ENCODE data around the gene CCDC138. TPM values are rescaled to one million over a fixed set of nuclear protein-coding genes. Genes with fewer than 3 reads are reported as not detected.

CCDC138 gene
- total RNA-seq, 1 experiment from 2014 or later, result 8.8 TPM

DNA sequence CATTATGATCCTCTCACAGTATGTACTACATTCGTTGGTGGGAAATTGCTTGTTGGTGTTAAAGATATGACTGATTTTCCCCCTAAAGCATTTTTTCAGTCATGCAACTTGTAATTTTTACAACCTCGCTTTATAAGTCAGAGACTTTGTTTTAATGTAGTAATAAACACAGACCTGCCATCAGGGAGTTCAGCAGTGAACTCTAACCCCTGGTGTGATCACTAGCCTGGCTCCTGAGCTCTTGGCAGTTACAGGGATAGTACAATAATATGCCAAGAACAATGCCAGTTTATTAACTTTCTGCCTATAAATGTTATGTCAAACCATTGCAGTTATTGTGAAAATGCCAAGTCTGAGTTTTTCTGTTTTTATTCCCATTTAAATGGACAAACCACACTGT, 108.6 kb downstream of the CCDC138 start:
- DNase-seq (ENCODE audit: low spot score), result no peak

DNA sequence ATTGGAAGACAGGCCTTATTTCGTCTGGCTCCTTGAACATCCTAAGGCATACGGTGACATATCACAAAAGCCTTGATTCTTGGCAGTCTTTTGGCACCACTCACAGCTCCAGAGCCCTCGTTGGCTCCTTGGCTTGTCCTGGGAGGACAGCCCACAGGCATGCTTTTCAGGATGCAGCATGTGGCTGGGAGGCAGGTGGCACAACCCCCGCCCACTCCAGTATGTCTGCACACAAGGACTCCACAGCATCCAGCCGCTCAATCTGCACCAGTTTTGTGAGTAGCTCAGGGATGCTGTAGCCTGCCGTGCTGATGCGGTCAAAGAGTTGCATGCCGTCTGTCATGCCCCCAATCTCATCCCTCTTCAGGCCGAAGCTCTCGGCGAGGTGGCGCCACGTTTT, 110.2 kb downstream of the CCDC138 start:
- DNase-seq (ENCODE audit: low spot score), result no peak

DNA sequence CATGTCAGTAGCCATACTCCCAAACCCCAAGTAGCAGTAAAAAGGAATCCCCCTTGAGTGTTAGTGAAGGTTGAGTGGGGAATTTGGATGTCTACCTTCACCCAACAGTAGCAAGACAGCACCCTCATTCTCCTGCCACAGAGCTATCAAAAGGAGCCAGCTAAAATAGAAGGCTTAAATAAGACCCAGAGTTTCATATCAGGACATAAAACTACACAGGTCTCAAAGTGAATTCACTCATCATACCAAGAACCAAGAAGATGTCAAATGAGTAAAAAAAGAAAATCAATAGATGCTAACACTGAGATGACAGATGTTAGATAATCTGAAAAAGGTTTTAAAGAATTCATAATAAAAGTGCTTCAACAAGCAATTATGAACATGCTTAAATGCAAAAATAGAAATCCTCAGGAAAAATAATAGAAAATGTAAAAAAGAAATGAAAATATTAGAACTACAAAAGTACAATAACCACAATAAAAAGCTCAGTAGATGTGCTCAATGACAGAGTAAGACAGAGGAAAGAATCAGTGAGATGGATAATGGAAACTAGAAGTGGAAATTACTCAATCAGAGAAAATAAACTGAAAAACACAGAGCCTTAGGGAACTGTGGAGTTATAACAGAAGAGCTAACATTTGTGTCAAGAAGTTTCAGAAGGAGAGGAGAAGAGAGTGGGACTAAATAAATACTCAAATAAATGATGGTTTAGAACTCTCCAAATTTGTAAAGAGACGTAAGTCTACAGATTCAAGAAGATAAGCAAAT, 111.9 kb downstream of the CCDC138 start:
- DNase-seq (ENCODE audit: low spot score), result no peak

DNA sequence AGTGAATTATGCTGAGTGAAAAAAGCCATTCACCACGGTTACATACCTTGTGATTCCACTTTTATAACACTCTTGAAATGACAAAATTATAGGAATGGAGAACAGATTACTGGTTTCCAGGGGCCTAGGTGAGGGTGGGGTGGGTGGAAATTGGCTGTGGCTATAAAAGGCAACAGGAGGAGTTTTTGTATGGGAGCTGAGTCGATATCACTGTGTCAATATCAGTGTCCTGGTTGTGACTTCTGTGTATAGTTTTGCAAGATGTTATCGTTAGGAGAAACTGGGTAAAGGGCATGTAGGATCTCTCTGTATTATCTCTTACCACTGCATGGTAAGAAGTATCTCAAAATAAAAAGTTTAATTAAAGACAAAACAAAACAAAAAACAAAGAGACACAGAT, 118.1 kb downstream of the CCDC138 start:
- no peak for DNase-seq (ENCODE audit: low spot score)

DNA sequence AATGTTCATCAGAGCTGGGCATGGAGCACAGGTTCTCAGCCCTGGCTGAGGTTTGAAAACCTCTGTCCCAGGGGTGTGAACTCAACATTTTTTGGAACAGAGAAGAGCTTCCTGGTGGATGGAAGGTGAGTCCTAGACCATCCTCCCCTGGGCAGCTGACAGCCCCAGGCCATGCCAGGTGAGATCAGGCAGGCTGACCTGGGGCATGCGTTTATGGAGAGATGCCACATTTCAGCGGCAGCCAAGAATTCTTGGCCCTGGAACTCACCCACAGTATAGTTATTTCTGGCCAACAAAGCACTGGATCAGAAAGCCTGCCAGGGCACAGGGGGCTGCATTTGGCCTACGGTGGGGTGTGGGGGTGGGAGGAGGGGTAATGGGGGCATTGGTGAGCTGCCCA, 118.6 kb downstream of the CCDC138 start:
- DNase-seq (ENCODE audit: low spot score), result no peak

DNA sequence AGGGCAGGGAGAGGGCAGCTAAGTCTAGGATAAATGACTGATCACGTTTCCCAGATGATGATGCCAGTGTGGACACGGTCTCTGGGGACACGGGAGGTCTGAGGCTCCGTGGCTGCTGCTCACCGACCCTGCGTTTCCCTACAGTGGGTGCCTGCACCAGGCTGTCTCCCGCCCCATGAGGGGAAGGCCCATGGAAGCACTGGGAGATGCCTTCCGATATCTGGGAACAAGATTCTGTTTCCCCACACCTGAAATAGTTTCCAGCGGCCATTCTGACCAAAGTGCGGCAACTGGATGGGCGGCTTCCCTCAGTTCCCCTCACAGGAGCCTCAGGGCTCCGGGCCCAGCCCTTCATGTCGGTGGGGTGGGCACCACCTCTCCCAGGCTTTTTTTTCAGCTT, 119.3 kb downstream of the CCDC138 start:
- DNase-seq (ENCODE audit: low spot score), result no peak

DNA sequence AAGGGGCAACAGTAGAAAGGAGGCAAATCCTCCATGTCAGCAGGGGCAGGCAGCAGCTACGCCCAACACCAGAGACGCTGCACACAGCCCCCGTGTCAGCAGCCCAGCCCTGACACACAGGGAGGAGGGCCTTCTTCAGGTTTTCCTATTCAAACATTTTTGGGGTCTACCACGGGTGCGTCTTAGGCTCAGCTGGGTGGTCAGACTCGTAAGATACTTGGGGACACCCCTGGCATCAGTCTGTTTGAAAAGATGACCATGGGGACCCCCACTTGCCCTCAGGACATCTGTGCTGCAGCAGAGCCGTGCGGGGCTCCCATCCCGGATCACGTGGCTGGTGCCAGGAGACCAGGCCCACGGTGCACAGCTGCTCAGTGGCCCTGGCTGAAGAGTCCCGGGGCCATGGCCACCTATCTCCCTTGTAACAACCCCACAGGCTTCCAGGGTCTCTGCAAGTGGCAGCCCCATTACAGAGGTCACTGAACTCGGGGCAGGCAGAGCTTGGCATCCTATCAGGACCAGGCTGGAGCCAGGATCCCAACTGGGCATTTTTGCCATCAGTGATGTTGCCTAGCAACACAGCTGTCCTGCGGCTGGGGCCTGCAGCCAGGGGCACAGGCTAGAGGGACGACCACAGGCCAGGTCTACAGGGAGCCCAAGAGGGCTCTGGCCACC, 120.0 kb downstream of the CCDC138 start:
- no peak for DNase-seq (ENCODE audit: low spot score)

DNA sequence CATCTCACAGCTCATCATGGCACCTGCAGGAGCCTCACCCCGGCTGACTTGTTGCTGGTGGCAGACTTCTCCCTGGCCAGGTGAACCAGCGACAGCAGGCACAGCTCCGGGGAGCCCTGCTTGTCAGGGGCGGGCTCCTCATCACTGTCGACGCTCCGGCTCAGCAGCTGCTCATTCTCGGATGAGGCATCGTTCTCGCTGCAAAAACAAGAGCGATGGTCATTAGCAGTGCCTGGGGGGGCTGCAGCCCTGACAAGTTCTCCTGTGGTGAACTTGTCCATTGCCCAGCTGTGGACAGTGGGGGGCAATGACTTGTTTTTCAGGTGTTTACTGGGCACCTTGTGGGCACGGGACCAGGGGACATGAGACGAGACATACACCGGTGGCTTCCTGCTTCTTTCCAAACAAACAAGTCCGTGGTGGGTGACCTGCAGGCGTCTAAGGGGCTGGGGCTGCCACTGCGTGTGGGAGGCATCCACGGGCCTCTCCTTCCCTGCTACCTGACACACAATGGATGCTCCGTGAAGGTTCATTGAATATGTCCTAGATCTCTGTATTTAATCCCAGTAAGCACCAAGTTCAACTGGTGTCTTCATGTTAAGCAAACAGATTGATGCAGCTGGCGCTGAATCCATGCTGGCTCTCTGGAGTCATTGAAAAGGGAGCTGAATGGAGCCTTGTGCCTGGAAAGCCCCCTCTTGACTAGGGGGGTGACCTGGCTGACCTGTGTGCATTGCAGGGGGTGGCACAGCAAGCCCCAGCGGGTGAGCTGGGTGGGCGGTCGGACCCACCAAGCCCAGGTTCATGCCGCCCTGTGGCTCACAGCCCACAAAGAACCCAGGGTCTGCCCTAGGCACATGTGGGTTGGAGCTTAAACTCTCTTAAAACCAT, 121.5 kb downstream of the CCDC138 start:
- DNase-seq (ENCODE audit: low spot score), result no peak

DNA sequence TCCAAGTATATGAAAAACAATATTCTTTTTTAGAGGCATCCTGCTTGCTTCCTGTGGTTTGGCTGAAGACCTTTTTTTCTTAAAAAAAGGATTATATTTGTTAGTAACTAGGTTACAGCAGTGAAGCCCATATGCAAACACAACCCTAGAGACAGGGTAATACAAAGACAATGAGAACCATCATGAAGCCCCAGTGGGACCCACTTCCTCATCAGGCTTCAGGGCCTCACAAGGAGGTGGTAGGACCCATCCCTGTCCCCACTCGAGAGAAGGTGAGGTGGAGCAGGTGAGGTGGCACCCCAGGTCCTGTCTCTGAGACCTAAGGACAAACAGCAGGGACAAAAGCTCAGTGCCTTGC, 122.1 kb downstream of the CCDC138 start:
- no peak for DNase-seq (ENCODE audit: low spot score)

DNA sequence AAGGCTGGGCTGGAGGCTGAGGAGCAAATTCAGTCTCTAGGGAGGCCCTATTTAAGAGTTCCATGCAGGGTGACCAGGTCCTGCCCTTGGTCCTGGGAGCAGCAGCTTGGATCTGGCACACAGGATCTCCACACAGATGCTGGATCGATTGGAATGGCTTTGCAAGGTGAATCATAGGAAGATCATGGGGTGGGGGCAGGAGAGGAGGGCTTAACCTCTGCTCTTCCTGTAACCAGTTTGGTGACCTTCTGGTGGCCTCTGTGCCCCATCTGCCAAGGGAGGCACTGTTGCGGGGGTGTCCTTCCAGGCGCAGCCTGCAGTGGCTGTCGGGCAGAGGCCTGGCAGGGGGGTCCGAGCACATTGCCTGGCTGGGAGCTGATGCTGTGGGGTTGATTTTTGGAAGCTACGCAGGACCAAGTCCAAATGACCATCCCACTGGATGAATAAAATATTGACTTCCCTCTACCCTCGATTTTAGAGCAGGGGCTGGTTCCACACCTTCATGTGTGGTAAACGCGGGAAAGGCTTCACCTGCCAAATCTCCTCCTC, 122.8 kb downstream of the CCDC138 start:
- DNase-seq (ENCODE audit: low spot score), result no peak

DNA sequence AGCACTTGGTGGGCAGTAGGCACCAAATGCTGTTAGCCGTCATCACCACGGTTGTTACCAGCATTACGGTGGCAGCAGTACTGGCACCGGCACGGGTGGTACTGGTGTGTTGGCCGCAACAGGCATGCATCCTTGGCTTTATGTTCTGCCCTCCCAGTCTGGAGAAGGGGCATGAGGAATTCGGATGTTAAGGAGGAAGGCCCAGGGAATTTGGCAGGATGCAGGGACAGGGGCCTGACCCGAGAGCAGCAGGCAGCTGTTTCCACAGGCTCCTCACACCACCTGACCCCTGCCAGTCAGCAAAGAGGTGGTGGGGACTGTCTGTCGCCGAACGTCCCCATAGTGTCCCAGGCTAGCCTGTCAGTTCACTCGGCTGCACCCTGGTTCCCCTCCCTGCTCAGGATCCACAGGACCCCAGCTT, 123.5 kb downstream of the CCDC138 start:
- DNase-seq (ENCODE audit: low spot score), result no peak

DNA sequence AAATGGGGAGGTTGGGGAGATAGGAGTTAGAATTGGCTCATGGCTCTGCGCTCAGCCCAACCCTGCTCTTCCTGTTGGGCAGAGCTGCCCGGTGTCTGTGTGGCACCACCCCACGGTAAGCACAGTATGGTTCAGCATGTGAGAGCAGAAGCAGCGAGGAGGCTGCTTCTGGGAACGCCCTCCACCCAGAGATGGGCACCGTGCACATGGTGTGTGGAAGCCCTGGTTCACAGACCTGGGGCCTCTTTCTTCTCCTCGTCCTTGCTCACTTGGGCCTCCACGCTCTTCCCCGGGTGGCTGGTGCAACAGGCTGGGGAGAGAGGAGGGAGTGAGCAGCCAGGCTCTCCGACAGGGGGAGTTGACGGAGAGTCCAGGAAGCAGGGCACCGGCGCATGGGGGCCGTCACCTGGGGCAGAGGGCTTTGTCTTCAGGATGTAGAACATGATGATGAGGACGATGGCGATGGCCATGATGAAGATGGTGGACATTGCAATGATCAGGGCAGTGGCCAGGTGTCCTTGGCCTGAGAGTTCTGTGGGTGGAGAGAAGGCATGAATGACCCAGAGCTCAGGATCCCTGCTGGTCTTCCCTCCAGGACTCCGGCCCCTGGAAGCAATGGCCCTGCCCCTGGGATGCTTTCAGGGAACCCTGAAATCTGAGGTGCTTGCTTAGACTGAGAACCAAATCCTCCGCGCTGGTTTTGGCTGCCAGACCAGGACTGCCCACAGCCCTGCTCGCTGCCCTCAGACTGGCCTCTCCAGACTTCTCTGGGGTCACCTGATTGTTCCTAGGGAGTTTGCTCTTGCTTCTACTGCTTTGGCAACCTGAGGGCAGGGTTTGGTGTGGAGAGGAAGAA, 124.2 kb downstream of the CCDC138 start:
- no peak for DNase-seq (ENCODE audit: low spot score)

DNA sequence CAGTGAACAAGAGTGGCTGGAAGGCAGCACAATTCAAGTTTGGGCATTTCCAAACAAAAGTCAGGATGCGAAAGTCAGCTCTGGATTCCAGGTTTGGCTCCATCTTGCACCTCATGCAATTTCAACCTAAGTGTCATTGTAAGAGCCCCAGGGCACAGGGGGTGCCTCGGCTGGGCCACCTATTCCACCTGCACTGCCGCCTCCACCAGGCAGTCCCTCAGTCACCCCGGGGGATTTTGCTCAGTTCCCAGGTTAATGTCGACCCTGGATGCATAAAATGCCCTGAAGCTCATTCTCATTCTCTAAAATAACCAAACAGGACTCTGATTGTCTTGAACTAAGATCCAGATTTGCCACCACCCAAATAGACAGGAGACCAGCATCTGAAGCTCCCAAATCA, 124.8 kb downstream of the CCDC138 start:
- no peak for DNase-seq (ENCODE audit: low spot score)

DNA sequence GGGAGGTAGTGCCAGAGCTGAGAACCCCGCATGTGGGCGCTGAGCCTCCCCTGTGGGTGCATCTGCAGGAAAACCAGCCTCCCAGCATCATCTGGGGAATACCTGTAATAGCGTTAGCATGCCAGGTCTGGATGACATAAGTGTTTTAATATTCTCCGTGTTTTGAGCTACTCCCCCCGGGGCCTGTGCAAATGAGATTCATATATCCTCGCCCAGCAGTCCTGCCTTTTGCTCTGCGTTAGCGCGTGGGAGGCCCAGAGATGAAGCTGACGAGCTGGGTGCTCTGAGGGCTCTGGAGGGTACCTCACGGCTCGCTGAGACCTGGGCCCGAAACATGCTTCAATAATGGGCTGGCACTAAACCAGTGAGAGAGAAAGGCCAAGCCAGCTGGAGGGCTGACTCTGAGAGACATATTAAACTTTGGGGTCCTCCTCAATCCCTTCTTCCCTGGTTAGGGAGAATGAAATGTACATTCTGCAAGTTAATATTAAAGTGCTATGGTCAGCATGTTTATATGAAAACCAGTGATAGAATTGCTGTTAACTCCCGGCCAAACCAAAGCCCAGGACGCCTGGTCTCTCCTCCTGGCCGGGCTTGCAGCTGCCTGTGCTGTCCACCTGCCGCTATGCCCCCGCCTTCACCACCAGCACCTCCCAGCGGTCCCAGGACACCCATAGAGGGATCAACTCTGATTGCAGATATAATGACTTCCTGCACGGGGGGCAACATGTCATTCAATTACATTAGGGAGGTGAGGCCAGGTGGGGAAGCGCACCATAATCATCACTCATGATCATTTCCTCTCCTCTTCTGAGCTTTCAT, 125.4 kb downstream of the CCDC138 start:
- no peak for DNase-seq (ENCODE audit: low spot score)

DNA sequence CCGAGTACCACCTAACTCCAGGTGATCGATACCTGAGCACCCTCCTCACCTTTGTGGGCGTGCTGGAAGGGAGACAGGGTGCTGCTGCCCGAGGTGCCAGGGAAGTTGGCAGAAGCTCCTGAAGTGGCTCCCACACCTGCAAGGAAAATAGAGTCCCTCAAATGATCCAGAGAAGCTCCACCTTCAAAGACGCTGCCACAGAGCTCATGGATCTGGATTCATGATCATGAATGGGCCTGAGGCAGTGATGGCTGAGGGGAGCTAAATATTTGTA, 126.0 kb downstream of the CCDC138 start:
- no peak for DNase-seq (ENCODE audit: low spot score)

DNA sequence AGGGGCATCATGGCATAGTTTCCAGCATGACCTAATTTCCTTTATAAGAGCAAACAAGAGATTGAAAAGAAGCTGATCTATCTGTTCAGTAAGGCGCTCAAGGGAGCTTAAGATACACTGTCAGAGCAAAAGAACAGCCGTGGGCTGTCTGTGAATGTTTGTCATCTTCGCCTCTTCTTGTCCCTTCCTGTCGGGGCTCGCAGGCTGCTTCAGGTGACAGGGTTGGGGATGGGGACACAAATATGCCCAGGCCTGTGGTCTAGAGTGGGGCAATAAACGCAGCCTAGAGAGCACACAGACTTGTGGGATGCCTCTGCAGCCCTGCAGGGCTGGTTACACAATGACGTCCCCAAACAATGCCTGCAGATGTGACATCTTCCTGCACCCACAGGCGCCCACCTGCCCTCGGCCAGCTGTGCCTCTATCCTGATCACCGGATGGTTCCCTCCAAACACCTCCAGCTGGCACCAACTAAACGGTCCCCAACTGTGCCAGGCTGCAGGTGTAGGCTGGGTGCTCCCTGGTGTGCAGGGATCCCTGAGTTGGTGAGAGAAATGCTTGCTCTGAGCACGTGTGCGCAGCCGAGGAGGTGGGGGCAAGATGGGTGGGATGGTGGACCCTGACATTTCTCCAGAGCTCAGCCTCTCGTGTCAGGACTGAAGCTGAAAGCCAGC, 129.7 kb downstream of the CCDC138 start:
- DNase-seq (ENCODE audit: low spot score), result no peak

DNA sequence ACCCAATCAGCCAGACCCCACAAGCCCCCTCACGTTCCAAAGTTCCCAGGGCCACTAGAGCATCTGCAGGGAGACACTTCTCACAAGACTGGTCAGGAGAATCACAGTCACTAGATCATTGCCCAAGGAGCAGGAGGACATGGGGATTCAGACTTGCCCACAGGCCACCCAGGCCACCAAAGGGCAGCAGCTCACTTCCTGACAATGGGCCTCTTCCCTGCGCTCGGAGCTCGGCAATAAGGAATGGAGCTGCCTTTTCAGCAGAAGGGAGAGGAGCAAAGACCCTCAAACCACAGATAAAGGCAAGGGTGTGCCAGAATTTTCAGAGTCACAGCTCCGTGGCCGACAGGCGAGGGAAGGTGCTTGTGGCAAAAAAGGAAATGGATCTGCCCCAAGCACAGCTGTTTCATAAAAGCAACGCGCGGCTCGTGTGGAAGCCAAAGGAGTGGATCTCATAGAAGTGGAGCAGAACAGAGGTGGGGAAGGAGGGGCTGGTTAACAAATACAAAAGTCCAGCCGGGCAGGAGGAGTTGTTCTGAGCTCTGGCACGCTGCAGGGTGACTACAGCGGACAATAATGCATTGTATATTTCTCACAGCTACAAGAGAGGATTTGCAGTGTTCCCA, 130.3 kb downstream of the CCDC138 start:
- DNase-seq (ENCODE audit: low spot score), result no peak

DNA sequence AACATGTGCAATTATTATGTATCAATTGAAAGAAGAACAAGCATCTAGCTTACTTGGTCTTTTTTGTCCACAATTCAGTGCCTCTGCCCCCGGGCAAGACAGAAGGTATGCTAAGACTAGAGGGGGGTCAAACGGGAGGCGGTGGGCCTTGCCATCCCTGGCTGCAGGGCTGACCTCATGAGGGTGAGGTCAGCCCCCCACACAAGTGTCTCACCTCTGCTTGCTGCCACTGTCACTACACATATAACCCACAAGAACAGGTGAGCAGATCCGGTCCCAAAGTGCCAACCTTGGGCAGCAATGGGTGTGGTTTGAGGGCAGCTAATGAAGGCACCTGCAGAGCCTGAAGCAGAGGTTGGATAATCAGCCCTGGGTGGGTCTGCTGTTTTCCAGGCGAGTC, 131.0 kb downstream of the CCDC138 start:
- DNase-seq (ENCODE audit: low spot score), result no peak

DNA sequence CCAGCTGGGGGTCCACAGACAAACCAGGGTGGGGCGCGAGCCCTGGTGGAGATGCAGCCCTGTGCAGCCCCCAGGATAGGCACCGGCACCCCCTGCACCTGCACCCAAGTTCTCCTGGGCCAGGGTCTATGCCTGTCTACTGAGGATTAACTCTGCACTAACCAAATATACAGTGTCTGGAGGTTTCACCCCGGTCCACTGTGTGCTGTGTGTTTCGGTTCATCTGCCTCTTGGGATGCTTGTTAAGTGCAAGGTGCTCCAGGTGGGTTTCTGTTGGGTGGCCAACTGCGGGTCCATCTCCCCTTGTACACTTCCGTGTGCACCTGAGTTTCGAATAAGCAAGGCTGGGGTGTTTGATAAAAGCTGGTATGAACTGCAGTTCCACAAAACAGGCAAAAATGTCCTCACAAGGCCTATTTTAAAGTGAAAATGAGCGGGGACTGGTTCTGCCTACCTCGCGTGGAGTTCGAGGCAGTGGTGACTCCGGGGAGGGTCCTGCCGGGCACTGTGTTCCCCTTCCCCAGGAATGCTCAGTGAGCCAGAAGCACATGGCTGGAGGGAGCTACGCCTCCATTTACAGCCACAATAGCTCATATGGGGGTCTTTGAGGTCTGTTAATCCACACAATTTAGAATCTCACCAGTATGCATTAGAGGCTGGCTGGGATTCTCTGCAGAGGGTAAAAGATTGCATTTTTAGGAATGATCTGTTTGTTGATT, 131.7 kb downstream of the CCDC138 start:
- no peak for DNase-seq (ENCODE audit: low spot score)

Measured in H4 (cell line).